Subcutaneous abdominal adipose tissue (tissue), 5 donors: ENCODE measurements around the gene ELL.

ENCODE experiments used
- H3K27ac ChIP-seq: one replicate; pipeline ENCODE4 v1.7.0; 2013; ENCODE audit warnings: low read depth, mild to moderate bottlenecking, inconsistent platforms, low read length, moderate library complexity
- H3K27me3 ChIP-seq, 5 donors: one replicate each; pipeline ENCODE4 v1.7.0; 2013; ENCODE audit warnings: low read length in 5 of 5, inconsistent platforms in 1 of 5; ENCODE audit not compliant: control insufficient read depth in 5 of 5, insufficient read depth in 4 of 5
- H3K36me3 ChIP-seq, 5 donors: one replicate each; pipeline ENCODE4 v1.7.0; 2013; ENCODE audit warnings: low read length in 5 of 5; ENCODE audit not compliant: control insufficient read depth in 5 of 5, insufficient read depth in 5 of 5
- H3K4me1 ChIP-seq, 5 donors: one replicate each; pipeline ENCODE4 v1.7.0; 2013; ENCODE audit warnings: low read length in 5 of 5, mild to moderate bottlenecking in 3 of 5, moderate library complexity in 1 of 5; ENCODE audit not compliant: control insufficient read depth in 5 of 5, insufficient read depth in 5 of 5
- H3K4me3 ChIP-seq, 5 donors: one replicate each; pipeline ENCODE4 v1.7.0; 2013; ENCODE audit warnings: low read length in 5 of 5, low read depth in 1 of 5
- H3K9ac ChIP-seq, 5 donors: one replicate each; pipeline ENCODE4 v1.7.0; 2013; ENCODE audit warnings: low read length in 5 of 5, mild to moderate bottlenecking in 4 of 5, moderate library complexity in 3 of 5
- H3K9me3 ChIP-seq, 5 donors: one replicate each; pipeline ENCODE4 v1.7.0; 2013; ENCODE audit warnings: low read length in 5 of 5; ENCODE audit not compliant: control insufficient read depth in 5 of 5
- donor health status: healthy.
- donor health status: healthy.
- donor health status: healthy.
- donor health status: healthy.
- donor health status: healthy.

ELL gene

GRCh38 chr19:18507021-18507726, 14.7 kb downstream of the ELL start:
- Histone ChIP-seq H3K27ac (peak overlapping the region; percentile 16), H3K36me3 (no peaks in the 10 kb centered on the region), H3K4me1 (peaks cover 32 to 80% (median 74%) of the 10 kb centered on the region in 5 donors), H3K9ac (peak overlapping the region in 2 of 5 donors; percentile 23 to 38), H3K27me3 (no peaks in the 10 kb centered on the region), H3K4me3 (peak overlapping the region in 1 of 5 donors; percentile 25), H3K9me3 (no peaks in the 10 kb centered on the region)

GRCh38 chr19:18506101-18506930, 15.6 kb downstream of the ELL start:
- Histone ChIP-seq H3K9ac (peak overlapping the region in 2 of 5 donors; percentile 38 to 56), H3K4me1 (peaks cover 34 to 88% (median 82%) of the 10 kb centered on the region in 5 donors), H3K27ac (no peak overlapping the region), H3K4me3 (peak overlapping the region in 1 of 5 donors; percentile 26), H3K36me3 (no peaks in the 10 kb centered on the region), H3K9me3 (no peaks in the 10 kb centered on the region), H3K27me3 (no peaks in the 10 kb centered on the region)

GRCh38 chr19:18504886-18505610, 16.8 kb downstream of the ELL start:
- Histone ChIP-seq H3K9me3 (no peaks in the 10 kb centered on the region), H3K27ac (no peak overlapping the region), H3K4me3 (no peak overlapping the region), H3K9ac (no peak overlapping the region), H3K27me3 (no peaks in the 10 kb centered on the region), H3K36me3 (no peaks in the 10 kb centered on the region), H3K4me1 (peaks cover 38 to 97% (median 93%) of the 10 kb centered on the region in 5 donors)

- Histone ChIP-seq H3K4me1 (peaks cover 38 to 98% (median 95%) of the 10 kb centered on the region in 5 donors), H3K9ac (no peak overlapping the region), H3K4me3 (no peak overlapping the region)
Observed at GRCh38 chr19:18503971-18504885, 17.6 kb downstream of the ELL start.

GRCh38 chr19:18503337-18503970, 18.4 kb downstream of the ELL start:
- H3K27me3 ChIP-seq, result no peaks in the 10 kb centered on the region
- peaks cover 38 to 97% (median 93%) of the 10 kb centered on the region in 5 donors for H3K4me1 ChIP-seq
- no peaks in the 10 kb centered on the region for H3K36me3 ChIP-seq
- no peak overlapping the region for H3K9ac ChIP-seq
- H3K27ac ChIP-seq, result peak overlapping the region; percentile 16
- no peaks in the 10 kb centered on the region for H3K9me3 ChIP-seq
- H3K4me3 ChIP-seq, result peak overlapping the region in 1 of 5 donors; percentile 15

More at GRCh38 chr19:18503971-18504885, 17.6 kb downstream of the ELL start:
- no peak overlapping the region for H3K27ac ChIP-seq
- no peaks in the 10 kb centered on the region for H3K36me3 ChIP-seq
- H3K9me3 ChIP-seq, result no peaks in the 10 kb centered on the region
- no peaks in the 10 kb centered on the region for H3K27me3 ChIP-seq

- no peak overlapping the region for H3K4me3 ChIP-seq
- no peak overlapping the region for H3K9ac ChIP-seq
Observed at GRCh38 chr19:18502638-18503294, 19.1 kb downstream of the ELL start.

GRCh38 chr19:18502246-18502637, 19.6 kb downstream of the ELL start:
- Histone ChIP-seq H3K9ac (peak overlapping the region in 2 of 5 donors; percentile 29 to 39), H3K36me3 (no peaks in the 10 kb centered on the region), H3K27ac (no peak overlapping the region), H3K27me3 (no peaks in the 10 kb centered on the region), H3K4me3 (no peak overlapping the region), H3K9me3 (no peaks in the 10 kb centered on the region), H3K4me1 (peaks cover 32 to 93% (median 80%) of the 10 kb centered on the region in 5 donors)

More at GRCh38 chr19:18502638-18503294, 19.1 kb downstream of the ELL start:
- no peaks in the 10 kb centered on the region for H3K36me3 ChIP-seq
- no peaks in the 10 kb centered on the region for H3K27me3 ChIP-seq
- H3K4me1 ChIP-seq, result peaks cover 36 to 98% (median 86%) of the 10 kb centered on the region in 5 donors
- H3K27ac ChIP-seq, result peak overlapping the region; percentile 16
- H3K9me3 ChIP-seq, result no peaks in the 10 kb centered on the region

- Histone ChIP-seq H3K9ac (peak overlapping the region in 2 of 5 donors; percentile 29 to 39), H3K27ac (no peak overlapping the region), H3K9me3 (no peaks in the 10 kb centered on the region), H3K4me3 (no peak overlapping the region), H3K36me3 (no peaks in the 10 kb centered on the region), H3K27me3 (no peaks in the 10 kb centered on the region), H3K4me1 (peaks cover 29 to 90% (median 76%) of the 10 kb centered on the region in 5 donors)
Observed at GRCh38 chr19:18501832-18502231, 20.0 kb downstream of the ELL start.
